Adrenal gland (tissue), 5 donors: ENCODE data around the gene RFX1.

Experiments
- POLR2A ChIP-seq, 2 donors: fragments of 450-650 bp; IDR thresholded peaks; one replicate each; pipeline ENCODE4 v1.6.1; 2017; ENCODE audit warnings: antibody characterized with exemption in 2 of 2, mild to moderate bottlenecking in 2 of 2, moderate library complexity in 1 of 2
- TF ChIP-seq, protein P1 (sequence below), 6 experiments: fragments of 450-650 bp in 4 of 6; fragments of 200-600 bp in 2 of 6; sonication (generic) in 1 of 6; IDR thresholded peaks; 1 replicate in 5 of 6; 2 replicates in 1 of 6; pipeline versions ENCODE4 v1.5.1 to v1.8.0; 2016 to 2021; ENCODE audit warnings: antibody characterized with exemption in 6 of 6, mild to moderate bottlenecking in 2 of 6, moderate library complexity in 1 of 6
- donor health status: DM: no; HTN: no; CAD: no.

DNA sequence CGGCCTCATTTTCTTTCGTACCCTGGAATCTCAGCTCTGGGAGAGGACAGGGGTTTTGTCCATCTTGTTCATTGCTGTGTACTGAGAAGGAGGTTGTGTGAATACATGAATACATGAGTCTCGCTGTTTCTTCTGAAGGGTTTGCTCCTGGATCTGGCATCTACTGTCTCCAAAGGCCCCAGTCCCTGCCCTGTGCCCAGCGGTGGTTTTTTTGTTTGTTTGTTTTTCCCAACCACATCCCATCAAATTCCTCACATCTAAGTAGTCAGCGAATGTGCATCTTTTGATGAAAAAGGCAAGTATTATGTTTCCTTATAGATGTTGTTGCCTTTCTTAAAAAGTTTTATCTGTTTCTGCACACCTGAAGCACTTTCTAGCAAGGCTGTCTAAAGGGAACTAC lies 41.3 kb downstream of the RFX1 start:
- TF ChIP-seq, protein P1, sequence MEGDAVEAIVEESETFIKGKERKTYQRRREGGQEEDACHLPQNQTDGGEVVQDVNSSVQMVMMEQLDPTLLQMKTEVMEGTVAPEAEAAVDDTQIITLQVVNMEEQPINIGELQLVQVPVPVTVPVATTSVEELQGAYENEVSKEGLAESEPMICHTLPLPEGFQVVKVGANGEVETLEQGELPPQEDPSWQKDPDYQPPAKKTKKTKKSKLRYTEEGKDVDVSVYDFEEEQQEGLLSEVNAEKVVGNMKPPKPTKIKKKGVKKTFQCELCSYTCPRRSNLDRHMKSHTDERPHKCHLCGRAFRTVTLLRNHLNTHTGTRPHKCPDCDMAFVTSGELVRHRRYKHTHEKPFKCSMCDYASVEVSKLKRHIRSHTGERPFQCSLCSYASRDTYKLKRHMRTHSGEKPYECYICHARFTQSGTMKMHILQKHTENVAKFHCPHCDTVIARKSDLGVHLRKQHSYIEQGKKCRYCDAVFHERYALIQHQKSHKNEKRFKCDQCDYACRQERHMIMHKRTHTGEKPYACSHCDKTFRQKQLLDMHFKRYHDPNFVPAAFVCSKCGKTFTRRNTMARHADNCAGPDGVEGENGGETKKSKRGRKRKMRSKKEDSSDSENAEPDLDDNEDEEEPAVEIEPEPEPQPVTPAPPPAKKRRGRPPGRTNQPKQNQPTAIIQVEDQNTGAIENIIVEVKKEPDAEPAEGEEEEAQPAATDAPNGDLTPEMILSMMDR (IDR thresholded peaks at IDR 0.05), result no peak
- TF ChIP-seq POLR2A (IDR thresholded peaks at IDR 0.05), result no peak
